ENCODE data around the gene SERPINC1. TPM values are rescaled to one million over a fixed set of nuclear protein-coding genes. Genes with fewer than 3 reads are reported as not detected.

Gene SERPINC1
- total and polyA plus RNA-seq, 10 of the 15 experiments (the other 5 are each of a cell fraction or from before 2014, with no cell fraction given) = 0.11 to 0.44 TPM; not detected in 8

GRCh38 chr1:173870252-173871075 lies 46.7 kb downstream of the SERPINC1 start (continued):
- TF ChIP-seq HSF1 (IDR thresholded peaks at IDR 0.05; ENCODE audit: low read depth, low read length) (no peak), ZBED1 (IDR thresholded peaks at IDR 0.05; ENCODE audit: borderline replicate concordance) (no peak), MEF2A (IDR thresholded peaks at IDR 0.05; ENCODE audit: insufficient read depth, low read depth, low read length) (no peak), EED (IDR thresholded peaks at IDR 0.05; ENCODE audit: low read depth) (peak; percentile 49), PRDM15 (CRISPR knock-in tag; IDR thresholded peaks at IDR 0.05) (no peak), NFXL1 (IDR thresholded peaks at IDR 0.05; ENCODE audit: borderline replicate concordance) (no peak), SRF (IDR thresholded peaks at IDR 0.05; ENCODE audit: low read depth in 2 of 2, low read length in 2 of 2) (no peak), ZNF274 (IDR thresholded peaks at IDR 0.05; ENCODE audit: insufficient read depth, insufficient read length) (no peak), CHD4 (IDR thresholded peaks at IDR 0.05) (no peak), STAT1 (conservative IDR thresholded peaks at IDR 0.05) (no peak), GABPA (IDR thresholded peaks at IDR 0.05; ENCODE audit: low read depth) (0 out of 2 replicates have a peak, but pooled peaks have one; percentile 44), BHLHE40 (IDR thresholded peaks at IDR 0.05; ENCODE audit: borderline replicate concordance in 1 of 2, low read depth in 2 of 2, low read length in 1 of 2) (no peak; a peak in 1 of 4 replicates), HDGF (IDR thresholded peaks at IDR 0.05) (no peak), TBL1XR1 (IDR thresholded peaks at IDR 0.05; ENCODE audit: low read depth, low read length) (no peak), NR2C2 (IDR thresholded peaks at IDR 0.05; ENCODE audit: borderline replicate concordance, control insufficient read depth, insufficient read length, low read depth) (no peak), SMAD5 (IDR thresholded peaks at IDR 0.05; ENCODE audit: low read depth) (no peak), FOXK2 (IDR thresholded peaks at IDR 0.05) (no peak)
- TF ChIP-seq, protein P1, sequence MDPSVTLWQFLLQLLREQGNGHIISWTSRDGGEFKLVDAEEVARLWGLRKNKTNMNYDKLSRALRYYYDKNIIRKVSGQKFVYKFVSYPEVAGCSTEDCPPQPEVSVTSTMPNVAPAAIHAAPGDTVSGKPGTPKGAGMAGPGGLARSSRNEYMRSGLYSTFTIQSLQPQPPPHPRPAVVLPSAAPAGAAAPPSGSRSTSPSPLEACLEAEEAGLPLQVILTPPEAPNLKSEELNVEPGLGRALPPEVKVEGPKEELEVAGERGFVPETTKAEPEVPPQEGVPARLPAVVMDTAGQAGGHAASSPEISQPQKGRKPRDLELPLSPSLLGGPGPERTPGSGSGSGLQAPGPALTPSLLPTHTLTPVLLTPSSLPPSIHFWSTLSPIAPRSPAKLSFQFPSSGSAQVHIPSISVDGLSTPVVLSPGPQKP (IDR thresholded peaks at IDR 0.05; ENCODE audit: low read depth, low read length) = no peak
- TF ChIP-seq, protein P2, sequence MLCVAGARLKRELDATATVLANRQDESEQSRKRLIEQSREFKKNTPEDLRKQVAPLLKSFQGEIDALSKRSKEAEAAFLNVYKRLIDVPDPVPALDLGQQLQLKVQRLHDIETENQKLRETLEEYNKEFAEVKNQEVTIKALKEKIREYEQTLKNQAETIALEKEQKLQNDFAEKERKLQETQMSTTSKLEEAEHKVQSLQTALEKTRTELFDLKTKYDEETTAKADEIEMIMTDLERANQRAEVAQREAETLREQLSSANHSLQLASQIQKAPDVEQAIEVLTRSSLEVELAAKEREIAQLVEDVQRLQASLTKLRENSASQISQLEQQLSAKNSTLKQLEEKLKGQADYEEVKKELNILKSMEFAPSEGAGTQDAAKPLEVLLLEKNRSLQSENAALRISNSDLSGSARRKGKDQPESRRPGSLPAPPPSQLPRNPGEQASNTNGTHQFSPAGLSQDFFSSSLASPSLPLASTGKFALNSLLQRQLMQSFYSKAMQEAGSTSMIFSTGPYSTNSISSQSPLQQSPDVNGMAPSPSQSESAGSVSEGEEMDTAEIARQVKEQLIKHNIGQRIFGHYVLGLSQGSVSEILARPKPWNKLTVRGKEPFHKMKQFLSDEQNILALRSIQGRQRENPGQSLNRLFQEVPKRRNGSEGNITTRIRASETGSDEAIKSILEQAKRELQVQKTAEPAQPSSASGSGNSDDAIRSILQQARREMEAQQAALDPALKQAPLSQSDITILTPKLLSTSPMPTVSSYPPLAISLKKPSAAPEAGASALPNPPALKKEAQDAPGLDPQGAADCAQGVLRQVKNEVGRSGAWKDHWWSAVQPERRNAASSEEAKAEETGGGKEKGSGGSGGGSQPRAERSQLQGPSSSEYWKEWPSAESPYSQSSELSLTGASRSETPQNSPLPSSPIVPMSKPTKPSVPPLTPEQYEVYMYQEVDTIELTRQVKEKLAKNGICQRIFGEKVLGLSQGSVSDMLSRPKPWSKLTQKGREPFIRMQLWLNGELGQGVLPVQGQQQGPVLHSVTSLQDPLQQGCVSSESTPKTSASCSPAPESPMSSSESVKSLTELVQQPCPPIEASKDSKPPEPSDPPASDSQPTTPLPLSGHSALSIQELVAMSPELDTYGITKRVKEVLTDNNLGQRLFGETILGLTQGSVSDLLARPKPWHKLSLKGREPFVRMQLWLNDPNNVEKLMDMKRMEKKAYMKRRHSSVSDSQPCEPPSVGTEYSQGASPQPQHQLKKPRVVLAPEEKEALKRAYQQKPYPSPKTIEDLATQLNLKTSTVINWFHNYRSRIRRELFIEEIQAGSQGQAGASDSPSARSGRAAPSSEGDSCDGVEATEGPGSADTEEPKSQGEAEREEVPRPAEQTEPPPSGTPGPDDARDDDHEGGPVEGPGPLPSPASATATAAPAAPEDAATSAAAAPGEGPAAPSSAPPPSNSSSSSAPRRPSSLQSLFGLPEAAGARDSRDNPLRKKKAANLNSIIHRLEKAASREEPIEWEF (IDR thresholded peaks at IDR 0.05; ENCODE audit: insufficient replicate concordance, low read depth, low read length) = no peak

All from GM12878 (cell line).